Measurements from ENCODE around the gene ITPR1. TPM values are rescaled to one million over a fixed set of nuclear protein-coding genes. Genes with fewer than 3 reads are reported as not detected.

ITPR1 gene
- total RNA-seq, 1 donor from 2014 or later, result 6.7 TPM

GRCh38 chr3:4731543-4732111 is 238.5 kb downstream of the ITPR1 start:
- H3K36me3 Mint-ChIP-seq (ENCODE audit: low read depth, unreplicated experiment), result peaks cover 1% of the 10 kb centered on the region
- H3K4me3 Mint-ChIP-seq (ENCODE audit: unreplicated experiment), result no peak overlapping the region
- H3K9me3 ChIP-seq (ENCODE audit: insufficient read depth, low read depth, low read length), result no peaks in the 10 kb centered on the region
- no peak overlapping the region for H3K4me3 ChIP-seq (ENCODE audit: insufficient read depth, low read depth, low read length)
- TF ChIP-seq CTCF (IDR thresholded peaks at IDR 0.05; ENCODE audit: insufficient read depth, low read depth, low read length) (no peak), EZH2 (IDR thresholded peaks at IDR 0.05; ENCODE audit: insufficient read depth, low read length) (no peak)
- H2AFZ ChIP-seq (ENCODE audit: low read depth, low read length), result no peak overlapping the region
- H3K9ac ChIP-seq (ENCODE audit: low read length), result no peak overlapping the region
- peaks cover 6% of the 10 kb centered on the region for H3K4me1 ChIP-seq (ENCODE audit: insufficient read depth, low read length)
- peaks cover 31% of the 10 kb centered on the region for H3K4me1 Mint-ChIP-seq (ENCODE audit: low read depth, unreplicated experiment)
- H3K4me2 ChIP-seq (ENCODE audit: low read length), result no peak overlapping the region
- FAIRE-seq (no peak), DNase-seq (ENCODE audit: low read depth) (no peak)
- H3K27ac ChIP-seq (ENCODE audit: low read depth, low read length), result no peak overlapping the region
- no peaks in the 10 kb centered on the region for H4K20me1 ChIP-seq (ENCODE audit: insufficient read depth, low read length)
- H3K79me2 ChIP-seq (ENCODE audit: insufficient read depth, low read length), result no peaks in the 10 kb centered on the region
- no peaks in the 10 kb centered on the region for H3K36me3 ChIP-seq (ENCODE audit: insufficient read depth, low read length)
- no peaks in the 10 kb centered on the region for H3K27me3 Mint-ChIP-seq (ENCODE audit: low read depth, unreplicated experiment)
- no peaks in the 10 kb centered on the region for H3K9me3 Mint-ChIP-seq (ENCODE audit: unreplicated experiment)
- no peak overlapping the region for H3K27ac Mint-ChIP-seq (ENCODE audit: unreplicated experiment)
- no peaks in the 10 kb centered on the region for H3K27me3 ChIP-seq (ENCODE audit: insufficient read depth, low read length)

- H3K9me3 Mint-ChIP-seq (ENCODE audit: unreplicated experiment), result no peaks in the 10 kb centered on the region
- FAIRE-seq (no peak), DNase-seq (ENCODE audit: low read depth) (no peak)
- no peak overlapping the region for H3K9ac ChIP-seq (ENCODE audit: low read length)
- H3K9me3 ChIP-seq (ENCODE audit: insufficient read depth, low read depth, low read length), result no peaks in the 10 kb centered on the region
- no peaks in the 10 kb centered on the region for H3K27me3 Mint-ChIP-seq (ENCODE audit: low read depth, unreplicated experiment)
- no peaks in the 10 kb centered on the region for H3K36me3 ChIP-seq (ENCODE audit: insufficient read depth, low read length)
- H3K27ac ChIP-seq (ENCODE audit: low read depth, low read length), result no peak overlapping the region
- no peaks in the 10 kb centered on the region for H3K27me3 ChIP-seq (ENCODE audit: insufficient read depth, low read length)
- no peak for TF ChIP-seq EZH2 (IDR thresholded peaks at IDR 0.05; ENCODE audit: insufficient read depth, low read length)
- no peak for TF ChIP-seq CTCF (IDR thresholded peaks at IDR 0.05; ENCODE audit: insufficient read depth, low read depth, low read length)
- H3K4me1 Mint-ChIP-seq (ENCODE audit: low read depth, unreplicated experiment), result peaks cover 32% of the 10 kb centered on the region
- no peak overlapping the region for H2AFZ ChIP-seq (ENCODE audit: low read depth, low read length)
- H4K20me1 ChIP-seq (ENCODE audit: insufficient read depth, low read length), result no peaks in the 10 kb centered on the region
- no peak overlapping the region for H3K4me3 Mint-ChIP-seq (ENCODE audit: unreplicated experiment)
- H3K4me2 ChIP-seq (ENCODE audit: low read length), result peak overlapping the region; percentile 19
- H3K36me3 Mint-ChIP-seq (ENCODE audit: low read depth, unreplicated experiment), result peaks cover 3% of the 10 kb centered on the region
- H3K79me2 ChIP-seq (ENCODE audit: insufficient read depth, low read length), result no peaks in the 10 kb centered on the region
- no peak overlapping the region for H3K27ac Mint-ChIP-seq (ENCODE audit: unreplicated experiment)
- H3K4me1 ChIP-seq (ENCODE audit: insufficient read depth, low read length), result peaks cover 6% of the 10 kb centered on the region
- no peak overlapping the region for H3K4me3 ChIP-seq (ENCODE audit: insufficient read depth, low read depth, low read length)
These were observed 239.8 kb downstream of the ITPR1 start for GRCh38 chr3:4732925-4733324.

- Histone ChIP-seq H3K9ac (ENCODE audit: low read length) (no peak overlapping the region), H4K20me1 (ENCODE audit: insufficient read depth, low read length) (no peaks in the 10 kb centered on the region), H3K27ac (ENCODE audit: low read depth, low read length) (no peak overlapping the region), H3K4me2 (ENCODE audit: low read length) (no peak overlapping the region), H3K79me2 (ENCODE audit: insufficient read depth, low read length) (no peaks in the 10 kb centered on the region), H3K27me3 (ENCODE audit: insufficient read depth, low read length) (no peaks in the 10 kb centered on the region), H3K4me3 (ENCODE audit: insufficient read depth, low read depth, low read length) (no peak overlapping the region), H2AFZ (ENCODE audit: low read depth, low read length) (no peak overlapping the region), H3K4me1 (ENCODE audit: insufficient read depth, low read length) (peaks cover 6% of the 10 kb centered on the region), H3K36me3 (ENCODE audit: insufficient read depth, low read length) (no peaks in the 10 kb centered on the region), H3K9me3 (ENCODE audit: insufficient read depth, low read depth, low read length) (no peaks in the 10 kb centered on the region)
- Mint-ChIP-seq H3K36me3 (ENCODE audit: low read depth, unreplicated experiment) (peaks cover 2% of the 10 kb centered on the region), H3K9me3 (ENCODE audit: unreplicated experiment) (no peaks in the 10 kb centered on the region), H3K4me1 (ENCODE audit: low read depth, unreplicated experiment) (peaks cover 32% of the 10 kb centered on the region), H3K4me3 (ENCODE audit: unreplicated experiment) (no peak overlapping the region), H3K27ac (ENCODE audit: unreplicated experiment) (no peak overlapping the region), H3K27me3 (ENCODE audit: low read depth, unreplicated experiment) (no peaks in the 10 kb centered on the region)
- FAIRE-seq, result no peak
- no peak for TF ChIP-seq CTCF (IDR thresholded peaks at IDR 0.05; ENCODE audit: insufficient read depth, low read depth, low read length)
- TF ChIP-seq EZH2 (IDR thresholded peaks at IDR 0.05; ENCODE audit: insufficient read depth, low read length), result no peak
- DNase-seq (ENCODE audit: low read depth), result no peak
These were observed 241.3 kb downstream of the ITPR1 start for GRCh38 chr3:4734454-4734853.
